Head of caudate nucleus (tissue), 42 donors: ENCODE results near the gene MXRA7.
"Not testable (repeated sequence)": the region's sequence is repeated elsewhere in the genome, so short reads cannot be mapped to it uniquely, and the experiment has no call there.

Experiments used
- DNase-seq, 42 donors: peaks; one replicate each; pipeline versions ENCODE4 v3.0.0 to v3.0.0-alpha.2; 2020 to 2021; ENCODE audit warnings: mixed read lengths in 7 of 42
- intact Hi-C: fragments of 100-400 bp; cut with DNase I; formaldehyde crosslinking; loops from one replicate; pipeline ENCODE4 v1.15.0; 2022

The MXRA7 gene

DNA sequence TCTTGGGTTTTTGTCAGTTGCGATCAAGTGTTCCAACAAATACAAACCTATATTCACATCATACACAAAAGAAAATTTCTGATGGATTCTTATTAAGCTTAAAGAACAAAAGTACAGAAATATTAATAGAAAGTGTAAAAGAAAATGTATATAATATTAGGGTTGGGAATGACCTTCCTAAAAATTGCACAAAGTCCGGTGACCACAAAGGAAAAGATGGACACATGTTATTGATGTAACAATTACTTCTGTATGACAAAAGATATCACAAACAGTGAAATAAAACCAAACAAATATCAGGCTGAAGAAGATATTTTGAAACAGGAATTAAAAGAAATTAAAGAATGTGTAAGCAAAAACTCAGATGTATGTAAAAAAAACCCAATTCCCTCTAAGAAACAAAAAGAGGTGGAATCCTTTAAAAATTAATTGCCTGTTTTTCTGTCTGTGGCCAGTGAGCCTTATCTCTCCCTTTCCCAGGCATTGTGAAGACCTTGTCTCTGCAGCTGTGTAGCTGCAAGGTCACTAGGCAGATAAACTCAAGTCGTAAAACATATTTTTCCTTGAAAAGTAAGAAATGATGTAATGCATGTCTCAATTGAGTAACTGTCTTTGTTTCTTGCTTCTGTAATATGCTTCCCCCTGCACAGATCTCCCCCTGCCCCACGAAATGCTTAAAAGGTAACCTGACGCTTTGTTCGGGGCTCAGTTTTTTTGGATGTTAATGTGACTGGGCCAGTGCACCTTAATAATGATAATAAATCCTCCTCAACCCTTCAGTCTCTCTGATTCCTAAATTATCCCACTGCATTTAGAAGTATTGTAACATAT lies 70.0 kb downstream of the MXRA7 start:
- intact Hi-C loops, result no loop called here
- DNase-seq, result no peak

GRCh38 chr17:76638263-76638662 lies 72.5 kb downstream of the MXRA7 start:
- DNase-seq, result no peak
- intact Hi-C loops, result no loop called here

DNA sequence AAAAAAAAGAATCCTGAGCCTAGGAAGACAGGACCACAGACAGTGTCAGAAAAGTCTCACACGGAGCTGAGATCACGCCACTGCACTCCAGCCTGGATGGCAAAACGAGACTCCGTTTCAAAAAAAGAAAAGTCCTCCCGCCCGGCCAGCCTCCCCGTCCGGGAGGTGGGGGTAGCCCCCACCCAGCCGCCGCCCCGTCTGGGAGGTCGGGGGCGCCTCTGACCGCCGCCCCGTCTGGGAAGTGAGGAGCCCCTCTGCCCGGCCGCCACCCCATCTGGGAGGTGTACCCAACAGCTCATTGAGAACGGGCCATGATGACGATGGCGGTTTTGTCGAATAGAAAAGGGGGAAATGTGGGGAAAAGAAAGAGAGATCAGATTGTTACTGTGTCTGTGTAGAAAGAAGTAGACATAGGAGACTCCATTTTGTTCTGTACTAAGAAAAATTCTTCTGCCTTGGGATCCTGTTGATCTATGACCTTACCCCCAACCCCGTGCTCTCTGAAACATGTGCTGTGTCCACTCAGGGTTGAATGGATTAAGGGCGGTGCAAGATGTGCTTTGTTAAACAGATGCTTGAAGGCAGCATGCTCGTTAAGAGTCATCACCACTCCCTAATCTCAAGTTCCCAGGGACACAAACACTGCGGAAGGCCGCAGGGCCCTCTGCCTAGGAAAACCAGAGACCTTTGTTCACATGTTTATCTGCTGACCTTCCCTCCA lies 74.1 kb downstream of the MXRA7 start:
- intact Hi-C loops, DNase-seq: not testable (repeated sequence)

- intact Hi-C loops, result no loop called here
- no peak for DNase-seq
These were observed 75.0 kb downstream of the MXRA7 start for GRCh38 chr17:76635659-76636360.

- DNase-seq, result no peak
- intact Hi-C loops, result no loop called here
These were observed 75.7 kb downstream of the MXRA7 start for GRCh38 chr17:76635039-76635438.

DNA sequence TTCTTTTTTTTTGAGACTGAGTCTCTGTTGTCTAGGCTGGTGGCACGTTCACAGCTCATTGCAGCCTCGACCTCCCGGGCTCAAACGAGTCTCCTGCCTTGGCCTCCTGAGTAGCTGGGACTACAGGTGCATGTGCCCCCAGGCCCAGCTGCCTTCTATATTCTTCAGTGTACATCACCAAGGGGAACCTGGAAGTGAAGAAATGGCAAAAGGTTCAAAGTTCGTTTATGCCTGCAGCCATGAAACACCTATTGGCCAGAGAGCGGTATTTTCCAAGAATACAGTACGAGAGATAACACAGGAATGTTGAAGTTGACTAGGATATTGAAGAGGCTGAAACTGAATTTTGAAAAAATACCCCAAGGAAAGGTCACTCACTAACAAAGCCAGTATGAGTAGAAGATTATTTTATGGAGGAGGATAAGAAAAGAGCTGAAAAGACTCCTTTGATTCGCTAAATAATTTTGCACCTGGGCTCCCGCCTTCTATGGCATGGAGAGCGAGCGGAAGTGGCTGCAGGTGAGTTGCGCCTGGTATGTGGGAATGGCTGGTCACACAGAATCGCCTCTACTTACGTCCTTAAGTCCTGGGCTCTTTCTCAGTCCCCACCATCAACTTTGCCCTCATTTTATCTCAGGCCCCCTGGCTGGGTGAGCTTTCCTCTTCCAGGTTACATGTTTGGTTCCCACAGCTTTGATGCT lies 77.0 kb downstream of the MXRA7 start:
- no peak for DNase-seq
- intact Hi-C loops, result no loop called here

DNA sequence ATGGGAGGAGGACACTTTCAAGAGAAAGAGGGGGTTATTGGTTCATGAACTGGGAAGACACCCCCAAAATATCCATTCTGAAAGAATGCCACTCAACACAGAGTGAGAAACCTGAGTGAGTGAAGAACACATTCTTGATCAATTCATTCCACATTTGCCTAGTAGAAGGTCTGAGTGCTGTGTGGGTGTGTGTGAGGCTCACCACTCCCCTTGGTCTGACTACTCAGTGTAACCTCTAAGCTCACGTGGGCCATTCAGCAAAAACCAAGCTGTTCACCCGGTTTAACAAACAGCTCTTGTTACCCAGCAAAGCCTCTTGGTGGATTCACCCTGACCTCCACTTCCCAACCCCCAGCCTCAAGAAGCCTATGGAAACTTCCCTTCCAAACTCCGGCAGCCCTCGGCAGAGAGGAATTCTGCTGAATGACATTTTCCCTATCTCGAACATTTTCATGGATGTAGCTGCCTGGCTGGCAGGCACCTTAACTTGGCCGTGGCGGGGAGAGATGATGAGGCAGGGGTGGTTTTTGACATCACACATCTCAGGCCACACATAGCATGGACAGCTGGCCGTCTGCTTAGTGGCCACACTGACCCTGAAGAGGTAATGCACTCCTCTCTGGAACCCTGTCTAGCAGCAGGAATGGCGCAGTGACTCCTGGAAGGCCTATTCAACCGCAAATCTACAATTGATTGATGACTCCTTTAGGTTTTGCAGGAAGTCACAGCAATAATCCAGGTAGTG lies 78.8 kb downstream of the MXRA7 start:
- intact Hi-C loops, result no loop called here
- no peak for DNase-seq

- intact Hi-C loops, result no loop called here
- DNase-seq, result no peak
These were observed 80.6 kb downstream of the MXRA7 start for GRCh38 chr17:76630151-76630550.
